ENCODE results near the gene UBR4. TPM values are rescaled to one million over a fixed set of nuclear protein-coding genes. Genes with fewer than 3 reads are reported as not detected.
A peak's percentile ranks its signal among the peaks of the same experiment; 100 is the strongest.

The UBR4 gene
- total RNA-seq, 1 donor from 2014 or later: 156 TPM

GRCh38 chr1:19149736-19150135, 60.3 kb downstream of the UBR4 start:
- intact Hi-C loops (cut with micrococcal nuclease): no loop called here
- Mint-ChIP-seq H3K9me3 (no peaks in the 10 kb centered on the region), H3K4me3 (ENCODE audit: low read depth) (no peak overlapping the region), H3K27ac (no peak overlapping the region), H3K27me3 (ENCODE audit: low read depth) (no peaks in the 10 kb centered on the region), H3K36me3 (ENCODE audit: low read depth) (peaks cover 100% of the 10 kb centered on the region), H3K4me1 (ENCODE audit: low read depth) (no peaks in the 10 kb centered on the region)
- no peak for DNase-seq (ENCODE audit: low spot score)

DNA sequence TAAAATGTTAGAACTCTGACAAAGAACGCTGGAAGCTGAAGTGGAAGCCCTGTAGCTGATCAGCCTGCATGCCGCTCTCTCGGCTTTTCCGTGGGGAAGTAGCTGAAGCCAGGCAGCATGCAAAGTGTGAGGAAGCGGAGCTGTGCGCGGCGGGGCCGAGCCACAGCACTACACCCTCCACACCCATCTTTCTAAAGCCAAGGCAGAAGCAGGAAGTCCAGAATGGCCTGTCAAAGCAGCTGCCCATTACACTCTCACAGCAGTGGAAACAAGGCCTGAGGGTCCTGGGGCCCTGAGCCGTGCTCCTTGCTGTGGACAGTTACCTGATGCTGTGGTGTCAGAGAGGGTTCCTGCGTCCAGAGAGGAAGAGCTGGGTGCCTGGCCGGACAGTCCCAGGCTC, 69.6 kb downstream of the UBR4 start:
- Mint-ChIP-seq H3K27me3 (ENCODE audit: low read depth) (no peaks in the 10 kb centered on the region), H3K36me3 (ENCODE audit: low read depth) (peaks cover 93% of the 10 kb centered on the region), H3K27ac (no peak overlapping the region), H3K4me3 (ENCODE audit: low read depth) (no peak overlapping the region), H3K4me1 (ENCODE audit: low read depth) (peaks cover 4% of the 10 kb centered on the region), H3K9me3 (no peaks in the 10 kb centered on the region)
- intact Hi-C loops (cut with micrococcal nuclease): no loop called here
- no peak for DNase-seq (ENCODE audit: low spot score)

- no peak for DNase-seq (ENCODE audit: low spot score)
- intact Hi-C loops (cut with micrococcal nuclease): no loop called here
- H3K4me1 Mint-ChIP-seq (ENCODE audit: low read depth): peaks cover 4% of the 10 kb centered on the region
- H3K27me3 Mint-ChIP-seq (ENCODE audit: low read depth): no peaks in the 10 kb centered on the region
- H3K27ac Mint-ChIP-seq: no peak overlapping the region
- peaks cover 93% of the 10 kb centered on the region for H3K36me3 Mint-ChIP-seq (ENCODE audit: low read depth)
- peaks cover 6% of the 10 kb centered on the region for H3K9me3 Mint-ChIP-seq
- H3K4me3 Mint-ChIP-seq (ENCODE audit: low read depth): no peak overlapping the region
These were observed 70.4 kb downstream of the UBR4 start for GRCh38 chr1:19139711-19140110.

GRCh38 chr1:19138958-19139581, 71.0 kb downstream of the UBR4 start:
- intact Hi-C loops (cut with micrococcal nuclease): no loop called here
- peaks cover 12% of the 10 kb centered on the region for H3K9me3 Mint-ChIP-seq
- H3K4me3 Mint-ChIP-seq (ENCODE audit: low read depth): no peak overlapping the region
- no peaks in the 10 kb centered on the region for H3K27me3 Mint-ChIP-seq (ENCODE audit: low read depth)
- H3K36me3 Mint-ChIP-seq (ENCODE audit: low read depth): peaks cover 93% of the 10 kb centered on the region
- no peak overlapping the region for H3K27ac Mint-ChIP-seq
- H3K4me1 Mint-ChIP-seq (ENCODE audit: low read depth): peaks cover 4% of the 10 kb centered on the region
- DNase-seq (ENCODE audit: low spot score): no peak

GRCh38 chr1:19138331-19138730, 71.7 kb downstream of the UBR4 start:
- Mint-ChIP-seq H3K4me3 (ENCODE audit: low read depth) (no peak overlapping the region), H3K27ac (no peak overlapping the region), H3K27me3 (ENCODE audit: low read depth) (no peaks in the 10 kb centered on the region), H3K36me3 (ENCODE audit: low read depth) (peaks cover 93% of the 10 kb centered on the region), H3K4me1 (ENCODE audit: low read depth) (peaks cover 4% of the 10 kb centered on the region), H3K9me3 (peaks cover 14% of the 10 kb centered on the region)
- DNase-seq (ENCODE audit: low spot score): no peak
- intact Hi-C loops (cut with micrococcal nuclease): no loop called here

GRCh38 chr1:19137158-19137557, 72.9 kb downstream of the UBR4 start:
- intact Hi-C loops (cut with micrococcal nuclease): no loop called here
- no peak overlapping the region for H3K27ac Mint-ChIP-seq
- no peak for DNase-seq (ENCODE audit: low spot score)
- peaks cover 95% of the 10 kb centered on the region for H3K36me3 Mint-ChIP-seq (ENCODE audit: low read depth)
- H3K4me3 Mint-ChIP-seq (ENCODE audit: low read depth): no peak overlapping the region
- no peaks in the 10 kb centered on the region for H3K27me3 Mint-ChIP-seq (ENCODE audit: low read depth)
- H3K4me1 Mint-ChIP-seq (ENCODE audit: low read depth): peaks cover 4% of the 10 kb centered on the region
- H3K9me3 Mint-ChIP-seq: peaks cover 24% of the 10 kb centered on the region

DNA sequence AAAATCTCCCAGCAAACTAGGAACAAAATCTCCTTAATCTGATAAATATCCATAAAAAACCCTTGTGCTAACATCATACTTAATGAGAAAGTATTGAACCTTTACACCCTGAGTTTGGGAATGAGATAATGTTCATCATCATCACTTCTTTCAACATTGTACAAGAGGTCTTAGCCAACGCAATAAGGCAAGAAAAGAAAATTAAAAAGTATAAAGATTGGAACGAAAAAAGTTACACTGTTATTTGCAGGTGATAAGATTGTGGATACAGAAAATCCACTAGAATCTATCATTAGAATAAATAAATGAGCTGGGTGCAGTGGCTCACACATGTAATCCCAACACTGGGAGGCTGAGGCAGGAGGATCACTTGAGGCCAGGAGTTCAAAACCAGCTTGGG, 76.7 kb downstream of the UBR4 start:
- H3K9me3 Mint-ChIP-seq: peaks cover 24% of the 10 kb centered on the region
- no peak for DNase-seq (ENCODE audit: low spot score)
- peaks cover 8% of the 10 kb centered on the region for H3K4me1 Mint-ChIP-seq (ENCODE audit: low read depth)
- no peaks in the 10 kb centered on the region for H3K27me3 Mint-ChIP-seq (ENCODE audit: low read depth)
- no peak overlapping the region for H3K4me3 Mint-ChIP-seq (ENCODE audit: low read depth)
- H3K36me3 Mint-ChIP-seq (ENCODE audit: low read depth): peaks cover 93% of the 10 kb centered on the region
- H3K27ac Mint-ChIP-seq: no peak overlapping the region
- intact Hi-C loops (cut with micrococcal nuclease): no loop called here

GRCh38 chr1:19130468-19130867, 79.6 kb downstream of the UBR4 start:
- Mint-ChIP-seq H3K4me3 (ENCODE audit: low read depth) (no peak overlapping the region), H3K27me3 (ENCODE audit: low read depth) (no peaks in the 10 kb centered on the region), H3K9me3 (peaks cover 24% of the 10 kb centered on the region), H3K4me1 (ENCODE audit: low read depth) (peaks cover 13% of the 10 kb centered on the region), H3K27ac (peak overlapping the region; percentile 33), H3K36me3 (ENCODE audit: low read depth) (peaks cover 93% of the 10 kb centered on the region)
- DNase-seq (ENCODE audit: low spot score): no peak
- intact Hi-C loops (cut with micrococcal nuclease): no loop called here

- no peaks in the 10 kb centered on the region for H3K27me3 Mint-ChIP-seq (ENCODE audit: low read depth)
- H3K36me3 Mint-ChIP-seq (ENCODE audit: low read depth): peaks cover 93% of the 10 kb centered on the region
- DNase-seq (ENCODE audit: low spot score): no peak
- H3K4me1 Mint-ChIP-seq (ENCODE audit: low read depth): peaks cover 28% of the 10 kb centered on the region
- H3K27ac Mint-ChIP-seq: no peak overlapping the region
- no peak overlapping the region for H3K4me3 Mint-ChIP-seq (ENCODE audit: low read depth)
- intact Hi-C loops (cut with micrococcal nuclease): loop anchor here (10.0 kb wide), 1 partner anchor 116 kb away; no protein-coding TSS in a partner anchor
- H3K9me3 Mint-ChIP-seq: peaks cover 11% of the 10 kb centered on the region
These were observed 81.0 kb downstream of the UBR4 start for GRCh38 chr1:19128968-19129514.

GRCh38 chr1:19124273-19124672, 85.8 kb downstream of the UBR4 start:
- Mint-ChIP-seq H3K27ac (peak overlapping the region; percentile 58), H3K9me3 (no peaks in the 10 kb centered on the region), H3K4me1 (ENCODE audit: low read depth) (peaks cover 29% of the 10 kb centered on the region), H3K4me3 (ENCODE audit: low read depth) (peak overlapping the region; percentile 20), H3K27me3 (ENCODE audit: low read depth) (no peaks in the 10 kb centered on the region), H3K36me3 (ENCODE audit: low read depth) (peaks cover 100% of the 10 kb centered on the region)
- no peak for DNase-seq (ENCODE audit: low spot score)
- intact Hi-C loops (cut with micrococcal nuclease): loop anchor here (10.0 kb wide), 1 partner anchor 121 kb away; no protein-coding TSS in a partner anchor

DNA sequence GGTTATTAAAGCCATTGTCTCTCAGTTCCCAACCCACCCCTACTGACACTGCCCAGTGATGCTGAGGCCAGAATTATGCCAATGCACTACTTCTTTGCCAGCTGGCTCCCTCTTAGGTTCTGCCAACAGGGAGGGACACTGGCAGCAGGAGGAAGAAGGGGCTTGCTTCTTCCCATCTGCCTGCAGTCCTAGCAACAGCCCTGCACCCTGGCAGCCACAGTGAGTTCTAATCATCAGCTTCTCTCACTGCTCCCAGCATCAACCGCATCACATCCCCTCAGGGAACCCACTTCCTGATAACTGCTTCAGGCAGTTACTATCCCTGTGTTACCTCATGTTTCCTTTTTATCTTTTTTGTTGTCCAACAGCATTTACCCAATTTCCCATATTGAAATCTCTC, 86.2 kb downstream of the UBR4 start:
- peak overlapping the region; percentile 58 for H3K27ac Mint-ChIP-seq
- peaks cover 29% of the 10 kb centered on the region for H3K4me1 Mint-ChIP-seq (ENCODE audit: low read depth)
- H3K4me3 Mint-ChIP-seq (ENCODE audit: low read depth): peak overlapping the region; percentile 20
- intact Hi-C loops (cut with micrococcal nuclease): loop anchor here (10.0 kb wide), 1 partner anchor 121 kb away; no protein-coding TSS in a partner anchor
- no peaks in the 10 kb centered on the region for H3K27me3 Mint-ChIP-seq (ENCODE audit: low read depth)
- H3K36me3 Mint-ChIP-seq (ENCODE audit: low read depth): peaks cover 100% of the 10 kb centered on the region
- peak; percentile 20 for DNase-seq (ENCODE audit: low spot score)
- H3K9me3 Mint-ChIP-seq: no peaks in the 10 kb centered on the region

- Mint-ChIP-seq H3K9me3 (no peaks in the 10 kb centered on the region), H3K4me1 (ENCODE audit: low read depth) (peaks cover 29% of the 10 kb centered on the region), H3K27ac (no peak overlapping the region), H3K36me3 (ENCODE audit: low read depth) (peaks cover 96% of the 10 kb centered on the region), H3K4me3 (ENCODE audit: low read depth) (no peak overlapping the region), H3K27me3 (ENCODE audit: low read depth) (no peaks in the 10 kb centered on the region)
- intact Hi-C loops (cut with micrococcal nuclease): loop anchor here (10.0 kb wide), 1 partner anchor 122 kb away; no protein-coding TSS in a partner anchor
- no peak for DNase-seq (ENCODE audit: low spot score)
These were observed 87.4 kb downstream of the UBR4 start for GRCh38 chr1:19122668-19123067.

GRCh38 chr1:19121192-19121591, 88.9 kb downstream of the UBR4 start:
- no peak for DNase-seq (ENCODE audit: low spot score)
- intact Hi-C loops (cut with micrococcal nuclease): loop anchor here (10.0 kb wide), 1 partner anchor 124 kb away; no protein-coding TSS in a partner anchor
- Mint-ChIP-seq H3K27me3 (ENCODE audit: low read depth) (no peaks in the 10 kb centered on the region), H3K9me3 (no peaks in the 10 kb centered on the region), H3K27ac (no peak overlapping the region), H3K4me3 (ENCODE audit: low read depth) (no peak overlapping the region), H3K4me1 (ENCODE audit: low read depth) (peaks cover 26% of the 10 kb centered on the region), H3K36me3 (ENCODE audit: low read depth) (peaks cover 93% of the 10 kb centered on the region)

All from activated T-helper 2 cell treated with anti-CD3 and anti-CD28 coated beads, Interferon-gamma antibody, Interleukin-2, Interleukin-4, amounts not matched to agents 10 μg/mL and 5 μg/mL and 100 μg/mL, durations not matched to agents 14 hours and 24 hours and 36 hours (primary cell).